CD4-positive, alpha-beta T cell treated with Interleukin-2 at 100 ng/mL for 4 hours (primary cell): Measurements from ENCODE around the gene AHNAK.

Source experiments
- DNase-seq: peaks from one replicate; pipeline ENCODE4 v3.0.0-alpha.2; 2020; ENCODE audit warnings: low spot score

Gene AHNAK

DNA sequence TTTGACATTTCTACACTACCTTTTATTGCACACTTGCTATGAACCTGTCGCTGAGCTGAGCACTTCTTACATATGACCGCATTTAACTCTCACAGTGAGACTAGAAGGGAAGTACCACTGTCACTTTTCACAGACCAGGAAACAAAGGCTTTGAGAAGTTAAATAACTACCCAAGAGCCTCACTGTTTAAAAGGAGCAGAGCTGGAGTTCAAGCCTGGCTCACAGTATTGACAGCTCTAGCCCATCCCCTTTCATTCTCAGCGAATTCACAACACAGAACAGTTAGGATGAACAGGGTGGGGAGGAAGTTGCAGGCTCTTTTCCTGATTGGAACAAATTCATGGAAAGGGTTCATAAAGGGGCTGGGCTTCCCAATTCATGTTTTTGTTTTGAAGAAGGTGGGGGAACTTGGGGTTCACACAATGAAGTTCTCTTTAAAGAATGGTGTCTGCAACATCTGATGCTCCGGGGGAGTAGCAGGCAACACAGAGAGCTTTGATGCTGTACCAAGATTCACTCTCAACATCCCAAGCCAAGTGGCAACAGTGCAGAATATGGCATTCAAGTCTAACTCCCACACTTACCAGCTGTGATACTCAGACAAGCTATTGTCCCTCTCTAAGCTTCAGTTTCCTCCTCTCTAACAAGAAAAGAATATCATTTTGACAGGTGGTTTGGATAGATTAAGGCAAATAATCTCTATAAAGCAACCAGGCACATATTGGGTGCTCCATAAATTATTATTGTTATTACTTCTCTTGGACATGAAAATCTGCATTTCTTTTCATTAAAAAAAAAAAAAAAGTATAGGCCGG is 110.6 kb downstream of the AHNAK start:
- no peak for DNase-seq

DNA sequence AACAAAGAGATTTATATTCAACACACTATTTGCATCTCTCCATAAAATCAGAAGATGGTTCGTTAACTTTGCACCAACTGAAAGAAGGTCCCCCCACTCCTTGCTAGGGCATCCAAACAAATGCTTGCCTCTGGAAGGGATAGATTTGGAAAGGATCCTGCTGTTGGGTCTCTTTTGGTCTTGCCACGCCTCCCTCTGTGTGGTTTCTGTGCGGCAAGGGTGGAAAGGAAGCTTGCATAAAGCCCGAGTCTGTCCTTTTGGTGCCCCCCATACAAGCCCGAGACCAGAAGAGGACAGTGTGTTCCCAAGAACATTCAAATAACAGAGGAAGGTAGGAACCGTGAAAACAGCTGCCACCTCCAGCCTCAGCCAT is 112.7 kb downstream of the AHNAK start:
- DNase-seq = no peak

- no peak for DNase-seq
Measured at GRCh38 chr11:62433141-62433903, 113.3 kb downstream of the AHNAK start.

DNA sequence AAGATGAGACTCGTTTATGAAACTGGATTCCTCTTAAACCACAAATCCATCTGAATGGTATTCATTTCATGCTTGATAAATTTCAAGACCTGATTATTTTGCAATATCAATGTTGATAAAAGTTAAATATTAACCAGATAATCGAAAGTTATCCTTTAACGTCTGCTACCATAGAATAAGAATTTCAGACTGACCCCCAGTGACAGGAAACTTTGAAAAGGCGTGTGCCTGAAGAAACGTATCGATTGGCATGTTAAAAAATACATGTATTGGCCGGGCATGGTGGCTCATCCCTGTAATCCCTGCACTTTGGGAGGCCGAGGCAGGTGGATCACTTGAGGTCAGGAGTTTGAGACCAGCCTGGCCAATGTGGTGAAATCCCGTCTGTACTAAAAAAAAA is 113.9 kb downstream of the AHNAK start:
- no peak for DNase-seq

- no peak for DNase-seq
Measured at GRCh38 chr11:62431171-62431901, 115.3 kb downstream of the AHNAK start.

DNA sequence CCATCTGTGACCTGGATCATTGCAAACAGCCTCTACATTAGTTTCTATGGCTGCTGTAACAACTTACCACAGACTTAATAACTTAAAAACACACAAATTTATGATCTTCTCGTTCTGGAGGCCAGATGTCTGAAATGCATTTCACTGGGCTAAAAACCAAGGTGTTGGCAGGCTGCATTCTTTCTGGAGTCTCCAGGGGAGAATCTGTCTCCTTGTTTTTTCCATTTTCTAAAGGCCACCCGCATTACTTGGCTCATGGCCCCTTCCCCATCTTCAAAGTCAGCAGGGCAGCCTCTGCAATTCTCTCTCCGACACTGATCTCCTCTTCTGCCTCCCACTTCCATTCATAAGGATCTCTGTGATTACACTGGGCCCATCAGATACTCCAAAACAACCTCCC is 116.2 kb downstream of the AHNAK start:
- DNase-seq = no peak

GRCh38 chr11:62428871-62429560 is 117.6 kb downstream of the AHNAK start:
- no peak for DNase-seq

DNA sequence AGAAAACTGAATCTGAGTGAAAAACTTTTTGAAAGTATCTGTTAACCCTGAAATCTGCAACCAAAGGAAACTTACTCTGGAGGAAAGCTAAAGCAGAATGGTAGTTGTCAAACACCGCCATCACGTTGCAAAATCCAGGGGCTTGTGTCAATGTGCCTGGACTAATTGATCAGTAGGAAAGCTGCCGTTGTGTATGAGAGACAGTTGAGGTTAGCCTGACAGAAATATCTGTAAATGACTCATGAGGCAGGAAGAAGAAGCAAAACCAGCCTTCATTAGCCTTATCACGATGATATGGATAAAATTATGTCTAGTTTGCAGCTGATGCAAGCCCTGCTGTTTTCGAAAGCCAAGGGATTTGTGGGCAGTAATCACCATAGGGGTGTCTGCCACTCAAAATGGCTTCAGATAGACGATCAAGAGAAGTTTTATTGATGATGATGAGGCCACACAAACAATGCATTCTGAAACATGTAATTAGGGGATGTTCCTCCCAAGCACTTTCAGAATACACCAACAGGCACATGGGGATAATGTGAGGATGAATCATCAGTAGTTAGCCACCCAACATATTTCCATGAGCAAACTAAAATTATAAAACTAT is 118.9 kb downstream of the AHNAK start:
- peak; percentile 16 for DNase-seq

DNA sequence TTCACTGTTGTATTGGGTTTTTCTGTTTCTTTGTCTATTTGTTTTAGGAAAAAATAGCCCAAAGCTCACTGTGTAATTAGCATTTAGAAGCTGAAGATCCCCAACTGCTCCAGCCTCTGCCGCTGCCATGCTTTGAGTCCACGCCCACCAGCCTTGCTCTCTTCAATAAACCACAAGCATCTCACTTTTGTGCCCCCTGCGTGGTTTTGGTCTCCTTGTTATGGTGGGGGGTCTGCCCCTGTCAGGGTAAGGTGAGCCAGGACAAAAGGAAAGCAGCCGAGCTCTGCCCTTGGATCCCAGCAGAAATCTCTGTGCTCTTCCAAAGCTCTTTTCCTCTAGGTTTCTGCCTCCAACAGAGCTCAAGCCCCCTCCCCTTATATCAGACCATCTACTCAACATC is 123.6 kb downstream of the AHNAK start:
- DNase-seq = no peak

- DNase-seq = no peak
Measured at GRCh38 chr11:62421996-62422395, 124.6 kb downstream of the AHNAK start.

DNA sequence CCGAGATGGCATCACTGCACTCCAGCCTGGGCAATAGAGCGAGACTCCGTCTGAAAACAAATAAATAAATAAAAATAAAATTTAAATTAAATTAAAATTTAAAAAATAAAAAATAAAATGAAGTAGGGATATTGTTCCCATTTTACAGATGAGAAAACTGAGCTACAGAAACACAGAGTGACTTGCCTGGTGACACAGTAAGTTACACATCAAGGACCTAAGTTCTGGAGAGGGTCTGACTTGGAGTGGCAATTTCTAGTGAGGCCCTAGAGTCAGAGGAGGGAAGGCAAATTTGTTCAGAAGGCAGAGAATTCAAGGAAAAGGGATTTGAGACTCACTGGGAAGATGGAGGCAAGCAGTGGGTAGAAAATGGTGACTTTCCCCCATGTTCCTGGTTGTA is 125.7 kb downstream of the AHNAK start:
- no peak for DNase-seq

DNA sequence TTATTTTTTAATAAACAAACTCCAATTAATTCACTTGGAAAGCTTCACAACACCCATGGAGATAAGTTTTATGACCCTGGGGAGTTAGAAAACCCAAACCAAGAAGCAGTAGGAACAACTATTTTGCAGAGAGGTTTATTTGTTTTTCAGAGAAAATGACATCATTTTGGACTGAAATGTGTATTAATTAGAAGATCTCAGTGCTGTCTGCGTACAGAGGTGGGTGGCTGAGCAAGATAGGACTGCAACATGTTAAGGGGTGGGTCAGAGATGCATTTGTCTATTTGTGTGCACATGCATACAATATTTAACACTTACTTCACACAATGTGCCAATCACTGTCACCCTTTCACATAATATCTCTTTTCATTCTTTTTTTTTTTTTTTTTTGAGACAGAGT is 126.7 kb downstream of the AHNAK start:
- no peak for DNase-seq

DNA sequence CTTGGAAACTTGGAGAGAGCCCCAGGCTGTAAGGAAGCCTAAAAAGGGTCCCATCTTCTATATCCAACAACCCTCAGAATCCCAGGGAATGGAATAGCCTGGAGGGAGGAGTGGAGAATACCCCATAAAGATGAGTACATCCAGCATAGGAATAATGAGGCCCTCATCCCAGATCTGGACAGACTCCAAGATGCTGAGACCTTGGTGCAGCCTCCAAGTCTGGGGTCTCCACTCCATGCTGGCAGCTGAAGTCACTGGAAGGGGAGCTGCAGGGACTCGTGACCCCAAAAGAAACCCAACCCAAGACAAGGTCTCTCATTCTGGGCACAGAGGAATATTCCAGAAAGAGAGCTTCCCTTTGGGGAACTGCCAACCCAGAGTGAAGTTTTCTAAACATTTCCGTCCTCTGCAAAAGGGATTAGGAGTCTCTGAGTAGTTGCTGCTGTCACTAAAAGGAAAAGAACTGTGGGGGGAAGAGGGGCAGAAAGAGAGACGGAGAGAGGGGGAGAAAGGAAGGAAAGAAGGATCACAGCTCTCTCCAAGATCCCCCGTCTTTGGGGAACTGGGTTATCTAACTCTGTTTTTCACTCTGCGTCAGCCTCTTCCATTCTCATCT is 127.2 kb downstream of the AHNAK start:
- no peak for DNase-seq

DNA sequence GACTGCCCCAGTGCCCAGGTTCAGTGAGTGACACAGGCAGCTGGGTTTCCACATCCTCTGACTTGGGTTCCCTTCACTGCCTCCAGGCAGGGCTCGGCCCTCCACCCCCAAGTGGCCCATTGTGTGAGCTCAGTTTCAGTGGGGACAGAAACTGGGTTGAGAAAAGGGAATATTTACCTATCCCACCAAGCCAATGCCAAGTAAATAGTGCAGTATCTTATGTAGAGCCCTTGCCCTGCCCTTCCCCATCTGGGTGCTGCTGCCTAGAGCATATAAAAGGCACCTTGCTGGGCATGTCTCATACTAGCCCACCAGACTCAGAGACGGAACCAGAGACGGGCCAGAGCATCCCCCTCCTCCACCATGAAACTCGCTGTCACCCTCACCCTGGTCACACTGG is 127.9 kb downstream of the AHNAK start, which contains the start of gene SCGB1A1:
Gene SCGB1A1, plus strand, starts transcription at position 301 of the 400 bp plus-strand sequence. Its CDS starts 63 bp downstream, at position 364.
- no peak for DNase-seq

GRCh38 chr11:62418136-62418535 is 128.5 kb downstream of the AHNAK start:
- DNase-seq = no peak

GRCh38 chr11:62416596-62416995 is 130.0 kb downstream of the AHNAK start:
- no peak for DNase-seq

GRCh38 chr11:62413060-62413696 is 133.4 kb downstream of the AHNAK start:
- DNase-seq = no peak

DNA sequence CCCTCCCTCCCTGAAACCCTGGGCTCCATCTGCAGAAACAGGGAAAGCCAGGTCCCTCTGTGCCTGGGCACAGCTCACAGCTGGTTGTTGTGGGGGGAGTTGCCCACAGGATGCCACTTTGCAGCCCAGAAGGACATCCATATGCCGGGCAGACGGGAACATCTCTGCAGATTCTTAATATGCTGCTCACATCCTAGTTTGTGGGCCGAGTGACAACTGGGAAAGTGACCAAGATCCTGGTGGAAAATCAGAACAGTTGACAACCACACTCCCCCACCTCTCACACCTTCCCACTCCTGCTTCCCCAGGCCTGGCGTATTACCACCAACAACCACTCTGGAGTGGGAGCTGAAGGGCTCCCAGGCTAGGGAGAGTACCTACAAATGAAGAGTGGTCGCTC is 135.1 kb downstream of the AHNAK start:
- no peak for DNase-seq

GRCh38 chr11:62410972-62411371 is 135.6 kb downstream of the AHNAK start:
- no peak for DNase-seq

- no peak for DNase-seq
Measured at GRCh38 chr11:62409831-62410230, 136.8 kb downstream of the AHNAK start.

DNA sequence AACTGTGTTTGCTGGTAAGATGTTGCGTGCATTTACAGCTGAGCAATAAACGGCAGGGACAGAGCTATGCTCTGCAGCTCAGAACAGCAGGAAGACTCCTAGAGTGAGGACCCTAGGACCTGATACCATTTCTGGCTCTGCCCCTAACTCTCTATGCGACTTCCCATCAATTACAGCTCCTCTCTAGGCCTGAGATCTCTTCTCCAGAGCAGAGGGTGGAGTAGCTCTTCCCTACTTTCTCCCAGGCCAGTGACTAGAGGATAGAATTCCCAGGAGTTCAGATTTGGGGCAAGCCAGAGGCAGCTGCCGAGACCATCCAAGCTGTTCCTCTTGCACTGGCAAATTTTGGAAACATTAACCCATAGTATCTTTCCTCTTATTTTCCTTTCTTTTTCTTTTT is 140.6 kb downstream of the AHNAK start:
- DNase-seq = no peak
